Measurements from ENCODE around the gene GALNT8.
A peak's percentile ranks its signal among the peaks of the same experiment; 100 is the strongest.
"Not testable (repeated sequence)": the region's sequence is repeated elsewhere in the genome, so short reads cannot be mapped to it uniquely, and the experiment has no call there.

Gene GALNT8

GRCh38 chr12:4719821-4720636 is at the start of gene GALNT8:
Gene GALNT8, plus strand, starts transcription at chr12:4720400. Its CDS starts 278 bp downstream, at chr12:4720678.
- intact Hi-C loops (cut with DNase I), result no loop called here
- DNase-seq, result no peak

DNA sequence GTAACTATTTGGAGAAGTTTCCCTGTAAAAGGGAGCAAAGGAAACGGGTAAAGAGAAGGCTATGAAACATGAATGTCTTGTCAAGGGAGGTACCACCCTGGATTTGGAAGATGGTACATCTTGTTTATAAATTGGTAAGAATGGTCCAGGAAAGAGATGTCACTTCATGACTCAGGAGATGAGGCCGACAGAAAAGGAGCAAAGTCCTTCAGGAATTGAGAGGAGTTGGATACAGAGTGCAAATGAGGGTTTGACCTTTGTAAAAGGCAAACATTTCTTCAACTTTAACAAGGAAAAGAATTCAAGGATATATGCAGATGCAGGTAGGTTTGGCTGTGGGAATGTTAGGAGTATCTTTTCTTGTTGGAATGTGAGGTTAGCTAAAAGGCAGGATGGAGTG is 40.5 kb upstream of the GALNT8 start:
- intact Hi-C loops (cut with DNase I), result no loop called here
- no peak for DNase-seq

- no peak for DNase-seq
- intact Hi-C loops (cut with DNase I), result no loop called here
Measured at GRCh38 chr12:4681732-4682131, 38.5 kb upstream of the GALNT8 start.

DNA sequence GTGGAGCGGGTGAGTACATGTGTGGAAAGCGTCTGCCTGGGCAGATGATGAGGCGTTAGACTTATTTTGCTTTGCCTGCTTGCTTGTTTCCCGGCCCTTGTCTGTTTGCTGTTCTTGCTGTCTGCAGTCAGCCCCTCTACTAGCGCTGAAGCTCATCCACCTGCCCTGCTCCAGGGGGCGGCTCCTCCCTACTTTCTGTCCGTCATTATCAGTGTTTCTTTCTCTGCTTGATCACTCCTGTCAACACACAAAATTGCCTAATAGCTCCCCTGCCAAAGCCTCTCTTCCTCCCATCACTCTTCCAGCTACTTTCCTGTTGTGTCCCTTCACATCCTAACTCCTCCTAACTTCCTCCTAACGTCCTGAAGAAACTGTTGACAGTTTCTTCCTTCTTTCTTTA is 34.9 kb upstream of the GALNT8 start:
- intact Hi-C loops (cut with DNase I), result no loop called here
- no peak for DNase-seq

DNA sequence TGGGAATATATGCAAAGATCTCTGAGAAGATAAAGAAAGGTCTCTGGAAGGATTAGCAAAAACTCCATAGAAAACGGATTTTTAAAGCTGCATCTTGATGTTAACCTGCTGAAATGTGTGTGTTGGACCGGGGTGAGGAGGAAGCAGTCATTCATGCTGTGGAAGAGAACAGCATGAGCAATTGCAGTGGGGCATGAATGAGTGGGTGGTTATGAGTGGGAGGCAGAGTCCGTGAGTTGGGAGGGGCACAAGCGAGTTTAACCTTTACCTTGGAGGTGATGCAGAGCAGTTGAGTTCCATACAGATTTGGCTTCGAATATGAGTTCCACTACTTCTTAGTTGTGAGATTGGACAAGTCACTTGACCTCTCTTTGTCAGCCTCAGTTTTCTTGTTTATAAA is 29.4 kb upstream of the GALNT8 start:
- no peak for DNase-seq
- intact Hi-C loops (cut with DNase I), result no loop called here

DNA sequence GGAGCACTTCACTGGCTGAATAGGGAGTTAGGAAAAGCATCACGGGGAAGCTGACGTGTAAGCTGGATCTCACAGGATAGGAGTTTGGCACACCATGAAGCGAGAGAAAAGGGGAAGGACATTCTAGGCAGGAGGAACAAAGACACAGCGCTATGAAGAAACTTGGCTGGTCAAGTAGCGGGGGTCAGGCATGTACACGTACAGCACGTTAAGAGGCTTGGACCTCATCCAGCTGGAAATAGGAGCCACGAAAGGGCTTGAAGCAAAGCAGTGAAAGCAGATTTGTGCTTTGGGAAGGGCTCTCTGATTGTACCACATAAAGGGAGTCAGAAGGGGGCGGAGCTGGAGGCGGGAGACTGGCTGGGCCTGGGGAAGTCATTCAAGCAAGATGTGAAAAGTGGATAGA is 19.6 kb upstream of the GALNT8 start:
- DNase-seq, result peak in 24 of 42 donors; percentile 5 to 74 (median 32)
- intact Hi-C loops (cut with DNase I), result no loop called here

GRCh38 chr12:4701395-4702190 is 18.6 kb upstream of the GALNT8 start:
- DNase-seq, result peak in 2 of 42 donors; percentile 11 to 12
- intact Hi-C loops (cut with DNase I), result no loop called here

GRCh38 chr12:4703676-4704075 is 16.5 kb upstream of the GALNT8 start:
- DNase-seq, result no peak
- intact Hi-C loops (cut with DNase I), result no loop called here

DNA sequence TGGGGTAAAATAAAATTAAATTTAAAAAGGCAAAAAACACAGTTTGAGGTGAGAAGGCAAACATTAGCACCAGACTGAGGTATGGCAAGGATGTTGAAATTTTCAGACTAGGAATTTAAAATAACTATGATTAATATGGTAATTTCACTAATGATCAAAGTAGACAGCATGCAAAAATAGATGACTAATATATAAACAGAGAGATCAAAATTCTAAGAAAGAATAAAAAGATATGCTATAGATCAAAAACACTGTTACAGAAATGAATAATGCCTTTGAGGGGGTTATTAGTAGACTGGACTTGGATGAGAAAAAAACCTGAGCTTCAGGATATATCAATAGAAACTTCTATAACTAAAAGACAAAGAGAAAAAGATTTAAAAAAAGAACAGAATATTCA is 14.4 kb upstream of the GALNT8 start:
- DNase-seq, result no peak
- intact Hi-C loops (cut with DNase I), result no loop called here

GRCh38 chr12:4707306-4707705 is 12.9 kb upstream of the GALNT8 start:
- intact Hi-C loops (cut with DNase I), result no loop called here
- no peak for DNase-seq

- intact Hi-C loops (cut with DNase I), result no loop called here
- no peak for DNase-seq
Measured at GRCh38 chr12:4710113-4710512, 10.1 kb upstream of the GALNT8 start.

- intact Hi-C loops (cut with DNase I), result no loop called here
- DNase-seq, result no peak
Measured at GRCh38 chr12:4714879-4715278, 5.3 kb upstream of the GALNT8 start.

GRCh38 chr12:4717806-4718205 is 2.4 kb upstream of the GALNT8 start:
- DNase-seq, result no peak
- intact Hi-C loops (cut with DNase I), result no loop called here

- intact Hi-C loops (cut with DNase I), result no loop called here
- DNase-seq, result no peak
Measured at GRCh38 chr12:4720637-4720995, 416 bp downstream of the GALNT8 start.

DNA sequence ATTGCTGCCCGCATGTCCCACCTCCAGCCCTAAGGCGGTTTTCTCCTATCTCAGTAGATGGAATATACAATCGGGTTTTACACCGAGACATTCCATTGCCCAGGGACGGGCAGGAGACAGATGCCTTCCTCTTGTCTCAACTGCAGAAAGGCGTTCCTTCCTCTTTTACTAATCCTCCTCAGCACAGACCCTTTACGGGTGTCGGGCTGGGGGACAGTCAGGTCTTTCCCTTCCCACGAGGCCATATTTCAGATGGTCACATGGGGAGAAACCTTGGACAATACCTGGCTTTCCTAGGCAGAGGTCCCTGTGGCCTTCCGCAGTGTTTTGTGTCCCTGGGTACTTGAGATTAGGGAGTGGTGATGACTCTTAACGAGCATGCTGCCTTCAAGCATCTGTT is 1.4 kb downstream of the GALNT8 start:
- DNase-seq; intact Hi-C loops (cut with DNase I): not testable (repeated sequence)

DNA sequence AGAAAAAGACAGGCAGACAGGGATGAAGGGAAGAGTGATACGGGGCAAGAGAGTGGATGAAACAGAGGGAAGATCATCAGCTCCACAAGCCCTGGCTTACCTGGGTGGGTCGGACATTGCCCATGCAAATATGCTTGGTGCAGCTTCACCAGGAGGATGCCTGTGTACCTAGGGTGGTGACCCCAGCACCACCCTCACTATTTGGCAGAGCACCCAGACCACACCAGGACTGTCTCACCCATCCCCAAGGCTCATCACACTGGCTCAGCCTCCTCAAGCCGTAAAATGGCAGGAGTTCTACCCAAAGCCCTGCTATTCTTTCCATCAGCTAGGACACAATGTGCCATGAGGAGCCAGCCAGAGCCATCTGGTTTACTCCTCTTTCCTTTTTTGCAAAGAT is 3.0 kb downstream of the GALNT8 start:
- DNase-seq, result no peak
- intact Hi-C loops (cut with DNase I), result no loop called here

DNA sequence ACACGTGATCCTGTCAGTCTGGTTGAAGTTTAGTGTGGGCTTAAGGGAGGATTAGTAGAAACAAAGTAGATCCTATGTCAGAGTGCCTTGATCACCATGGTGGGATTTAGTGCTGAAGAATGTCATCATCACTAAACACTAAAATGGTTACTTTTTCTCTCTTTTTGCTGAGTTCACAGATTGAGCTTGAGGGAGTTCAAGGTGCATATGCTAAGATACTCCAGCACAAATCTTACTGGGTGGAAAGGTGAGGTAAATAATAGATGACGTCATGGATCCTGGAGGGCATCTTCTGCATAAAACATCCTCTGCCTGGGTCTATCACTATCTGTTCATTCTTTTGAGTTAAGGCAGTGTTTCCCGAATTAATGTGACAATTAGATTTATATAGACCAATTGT is 4.9 kb downstream of the GALNT8 start:
- DNase-seq, result no peak
- intact Hi-C loops (cut with DNase I), result no loop called here

DNA sequence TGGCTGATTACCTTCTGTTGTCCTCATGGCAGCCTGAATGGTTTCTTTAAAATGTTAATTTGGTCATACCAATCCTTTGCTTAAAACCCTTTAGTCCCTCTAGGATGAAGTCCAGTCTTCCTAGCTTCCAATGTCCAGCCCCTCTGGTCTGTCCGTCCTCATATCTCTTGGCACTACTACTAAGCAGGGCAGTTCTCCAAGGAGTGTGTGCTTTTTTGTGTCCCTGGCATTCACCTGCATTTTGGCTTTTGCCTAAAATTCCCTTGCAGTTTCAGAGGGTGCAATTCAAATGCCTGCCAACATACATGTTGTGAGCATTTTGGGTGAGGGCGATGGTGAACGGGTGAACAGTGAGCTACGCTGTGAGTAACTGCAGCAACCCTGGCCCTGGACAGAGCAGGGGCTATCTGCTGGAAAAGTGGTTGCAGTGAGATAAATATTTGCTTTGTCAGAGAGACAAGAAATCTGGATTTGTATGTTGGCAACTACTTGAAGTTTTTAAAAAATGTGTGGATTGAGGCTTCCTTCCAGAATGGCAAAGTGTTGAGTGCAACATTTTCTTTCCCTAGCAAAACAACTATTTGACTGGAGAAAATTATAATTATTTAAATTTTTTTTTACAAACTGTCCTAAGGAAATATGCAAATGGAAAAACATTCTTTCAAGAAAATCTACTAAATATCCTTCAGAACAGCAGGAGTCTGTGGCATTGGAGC is 14.6 kb downstream of the GALNT8 start:
- intact Hi-C loops (cut with DNase I), result no loop called here
- DNase-seq, result no peak

DNA sequence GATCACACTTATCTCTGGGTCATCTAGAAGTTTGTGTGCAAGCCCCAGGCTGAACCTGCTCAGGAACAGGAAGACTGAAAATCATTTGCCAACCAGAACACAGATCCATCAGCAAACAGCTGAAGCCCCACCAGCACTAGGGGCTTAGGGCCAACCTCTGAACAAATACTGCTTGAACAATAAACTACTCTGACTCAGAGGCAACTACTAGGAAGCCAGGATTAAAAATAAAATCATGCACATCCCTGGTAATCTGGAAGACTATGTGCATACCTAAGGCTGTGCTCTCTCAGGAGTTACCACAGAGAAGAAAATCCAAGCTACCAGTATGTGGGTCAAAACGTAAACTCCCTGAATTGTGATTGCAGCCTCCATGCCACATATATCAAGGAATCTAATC is 15.9 kb downstream of the GALNT8 start:
- intact Hi-C loops (cut with DNase I), result no loop called here
- no peak for DNase-seq

- no peak for DNase-seq
- intact Hi-C loops (cut with DNase I), result no loop called here
Measured at GRCh38 chr12:4738541-4738940, 18.3 kb downstream of the GALNT8 start.

Measured in head of caudate nucleus (tissue), 42 donors.